G401 (cell line): Measurements from ENCODE around the gene LRIG1. TPM values are rescaled to one million over a fixed set of nuclear protein-coding genes. Genes with fewer than 3 reads are reported as not detected.

Source experiments
- DNase-seq: peaks from one replicate; pipeline ENCODE4 v3.0.0-alpha.2; 2015; ENCODE audit warnings: low spot score
- in situ Hi-C: cut with HindIII; loops from 2 replicates; pipeline ENCODE4 v1.10.0; 2016; ENCODE audit warnings: low sequenced_read_pairs, mixed read lengths
- total RNA-seq: library from RNA; depleted of rRNA; stranded (reverse); fragments of >200 nt; shearing (Covaris generic); gene quantifications from 2 replicates; pipeline ENCODE4 v1.2.3, GENCODE V29; 2014

Gene LRIG1
- total RNA-seq, 1 experiment from 2014 or later: 1.7 TPM

DNA sequence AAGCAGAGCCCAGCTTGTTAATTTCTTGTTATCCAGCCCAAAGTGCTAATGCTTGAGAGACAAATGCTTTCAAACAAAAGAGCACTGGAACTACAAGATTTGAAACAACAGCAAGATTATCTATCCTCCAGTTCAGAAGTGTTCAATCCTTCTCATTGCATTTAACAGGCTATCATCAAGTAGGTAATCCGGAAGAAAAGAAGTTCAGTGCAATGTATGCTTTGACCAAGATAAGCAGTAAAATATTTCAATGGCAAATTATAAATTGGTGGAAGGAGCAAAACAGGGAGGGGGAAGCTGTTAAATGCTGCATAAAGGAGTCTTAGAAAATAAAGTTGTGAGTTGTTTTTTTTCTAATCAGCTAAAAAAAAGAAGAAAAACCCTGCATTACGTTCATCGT lies 8.8 kb downstream of the LRIG1 start:
- in situ Hi-C loops: no loop called here
- no peak for DNase-seq

DNA sequence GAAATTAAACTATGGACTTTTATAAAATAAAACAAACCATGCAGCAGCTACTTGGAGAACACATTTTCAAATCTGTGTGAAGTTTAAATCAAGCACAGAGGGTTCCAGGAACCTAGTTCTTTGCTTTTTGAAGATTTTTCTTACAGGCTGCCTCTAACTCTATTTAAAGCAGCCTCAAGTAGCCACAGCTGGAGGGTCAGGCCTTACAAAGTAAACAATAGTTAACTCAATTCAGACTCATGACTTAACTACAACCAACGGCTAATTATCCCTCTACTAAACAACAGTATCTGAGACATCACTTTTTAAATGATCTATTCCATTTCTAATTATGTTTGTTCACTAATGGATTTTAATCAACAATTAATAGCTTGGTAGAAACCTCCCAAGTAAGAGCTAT lies 9.8 kb downstream of the LRIG1 start:
- in situ Hi-C loops: no loop called here
- DNase-seq: no peak

DNA sequence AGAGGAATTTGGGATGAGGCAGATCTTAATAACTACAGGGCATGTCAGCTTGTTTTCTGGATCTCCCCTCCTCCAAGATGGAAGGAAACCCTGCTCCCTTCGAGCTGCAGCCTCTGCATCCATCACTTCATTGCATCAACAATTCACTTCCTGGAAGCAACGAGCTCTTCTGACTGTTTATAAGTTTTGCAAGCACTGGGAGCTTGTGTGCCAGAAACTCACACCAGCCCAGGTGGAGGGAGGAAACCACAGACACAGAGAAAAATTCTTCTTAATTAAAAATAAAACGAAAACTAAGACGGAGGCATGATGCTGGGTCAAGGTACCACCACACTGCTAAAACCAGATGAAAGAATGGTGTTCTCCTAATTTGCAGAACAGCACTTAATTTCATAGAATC lies 10.6 kb downstream of the LRIG1 start:
- no peak for DNase-seq
- in situ Hi-C loops: no loop called here

- in situ Hi-C loops: no loop called here
- DNase-seq: no peak
Observed at GRCh38 chr3:66489581-66489980, 11.2 kb downstream of the LRIG1 start.

GRCh38 chr3:66489115-66489514 lies 11.7 kb downstream of the LRIG1 start:
- no peak for DNase-seq
- in situ Hi-C loops: no loop called here

DNA sequence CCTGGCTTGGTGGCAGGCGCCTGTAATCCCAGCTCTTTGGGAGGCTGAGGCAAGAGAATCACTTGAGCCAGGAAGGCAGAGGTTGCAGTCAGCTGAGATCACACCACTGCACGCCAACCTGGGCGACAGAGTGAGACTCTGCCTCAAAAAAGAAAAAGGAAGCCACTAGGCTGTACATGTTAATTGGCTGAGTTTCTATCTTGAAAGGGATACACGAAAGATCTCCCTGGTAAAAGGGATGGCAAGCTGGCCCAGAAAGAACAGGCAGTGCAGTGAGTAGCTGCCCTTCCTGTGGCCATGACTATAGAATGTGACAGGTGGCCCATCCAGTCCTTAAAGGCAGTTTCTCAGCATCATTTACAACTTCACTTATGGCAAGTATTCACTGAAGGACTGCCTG lies 12.3 kb downstream of the LRIG1 start:
- in situ Hi-C loops: no loop called here
- no peak for DNase-seq

- no peak for DNase-seq
- in situ Hi-C loops: no loop called here
Observed at GRCh38 chr3:66487465-66487864, 13.4 kb downstream of the LRIG1 start.

GRCh38 chr3:66486646-66487045 lies 14.2 kb downstream of the LRIG1 start:
- in situ Hi-C loops: no loop called here
- DNase-seq: no peak

- DNase-seq: no peak
- in situ Hi-C loops: no loop called here
Observed at GRCh38 chr3:66486202-66486601, 14.6 kb downstream of the LRIG1 start.

DNA sequence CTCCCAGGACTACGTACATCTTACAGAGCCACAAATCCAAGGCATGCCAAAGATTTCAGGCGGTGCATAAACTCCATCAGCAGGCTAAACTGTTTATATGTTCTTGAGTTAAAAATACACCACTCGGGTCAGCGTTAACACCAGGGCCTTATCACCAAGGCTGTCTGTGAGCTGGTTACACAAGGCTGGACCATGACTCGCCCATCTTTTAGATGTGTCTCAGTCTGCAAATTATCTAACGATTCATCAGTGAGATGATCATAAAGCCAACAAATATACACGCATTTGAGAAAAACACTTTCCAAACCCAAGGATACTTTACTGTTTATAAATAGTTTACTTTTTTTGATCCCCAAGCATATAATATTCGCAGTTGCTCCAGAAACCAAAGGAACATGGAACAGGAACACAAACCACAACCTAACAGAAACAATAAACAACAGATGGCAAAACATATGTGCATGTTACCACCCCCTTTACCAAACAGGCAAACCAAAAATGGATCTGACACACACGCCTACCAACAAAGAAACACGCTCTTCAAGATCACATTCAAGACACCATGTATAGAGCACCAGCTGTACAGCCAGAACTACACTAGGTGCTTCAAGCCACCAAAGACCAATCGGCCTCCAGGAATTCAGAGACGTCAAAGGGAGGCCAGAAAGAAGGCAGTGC lies 15.4 kb downstream of the LRIG1 start:
- in situ Hi-C loops: no loop called here
- peak; percentile 88 for DNase-seq

DNA sequence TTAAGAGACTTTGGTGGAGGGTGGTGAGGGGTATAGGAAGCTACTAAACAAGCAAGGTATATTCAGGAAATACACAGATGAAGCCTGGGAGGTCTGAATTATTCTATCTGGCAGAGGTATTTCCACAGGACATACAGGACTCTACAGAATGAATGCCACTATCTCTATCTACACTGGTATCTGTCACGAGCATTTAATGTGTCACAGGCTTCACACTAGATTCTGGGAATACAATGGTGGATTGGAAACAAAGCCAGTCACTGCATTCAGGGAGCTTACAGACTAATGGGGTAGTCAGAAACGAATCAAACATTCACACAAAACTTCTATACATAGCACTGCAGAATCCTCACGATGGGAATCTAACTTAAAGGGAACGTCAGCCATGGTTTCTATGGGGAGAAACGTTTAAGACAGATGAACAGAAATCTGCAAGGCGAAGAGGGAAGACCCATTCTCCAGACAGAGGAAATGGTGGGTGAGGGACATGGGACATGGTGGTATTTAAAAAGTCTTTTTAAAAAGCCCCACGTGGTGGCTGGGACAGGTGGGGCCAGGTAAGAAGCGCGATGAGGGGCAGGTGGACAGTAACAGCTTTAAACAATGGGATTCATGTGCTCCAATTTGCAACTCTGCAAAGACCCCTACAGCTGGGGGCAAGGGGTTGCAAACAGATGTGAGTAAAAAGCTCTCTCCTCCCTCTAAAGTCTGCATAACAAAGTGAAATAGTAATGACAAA lies 16.5 kb downstream of the LRIG1 start:
- in situ Hi-C loops: no loop called here
- peak; percentile 39 for DNase-seq

DNA sequence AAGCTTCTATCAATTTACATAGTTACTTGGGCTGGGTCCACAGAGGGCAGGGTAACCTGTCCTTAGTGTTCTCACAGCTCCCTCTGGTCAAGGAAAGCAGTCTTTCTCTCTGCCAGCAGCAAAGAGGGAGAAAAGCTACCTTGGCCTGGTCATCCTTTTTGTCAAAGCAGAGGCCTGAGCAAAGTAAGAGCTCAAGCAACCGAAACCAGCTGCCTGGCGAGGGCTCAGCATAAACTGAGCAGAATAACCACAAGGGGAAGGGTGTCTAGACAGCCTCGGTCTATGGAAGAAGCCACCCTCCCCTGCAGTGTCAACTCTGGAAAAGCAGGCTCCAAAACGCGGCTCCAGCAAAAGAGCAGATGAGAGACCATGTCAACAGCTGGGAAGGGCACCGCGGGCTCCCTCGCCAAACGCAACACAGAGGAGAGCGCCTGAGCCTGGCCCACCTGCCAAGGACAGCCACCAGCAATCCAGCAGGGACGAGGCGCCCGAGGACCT lies 17.4 kb downstream of the LRIG1 start:
- in situ Hi-C loops: no loop called here
- DNase-seq: no peak

- DNase-seq: peak; percentile 96
Observed at GRCh38 chr3:66483006-66483405, 17.8 kb downstream of the LRIG1 start.

DNA sequence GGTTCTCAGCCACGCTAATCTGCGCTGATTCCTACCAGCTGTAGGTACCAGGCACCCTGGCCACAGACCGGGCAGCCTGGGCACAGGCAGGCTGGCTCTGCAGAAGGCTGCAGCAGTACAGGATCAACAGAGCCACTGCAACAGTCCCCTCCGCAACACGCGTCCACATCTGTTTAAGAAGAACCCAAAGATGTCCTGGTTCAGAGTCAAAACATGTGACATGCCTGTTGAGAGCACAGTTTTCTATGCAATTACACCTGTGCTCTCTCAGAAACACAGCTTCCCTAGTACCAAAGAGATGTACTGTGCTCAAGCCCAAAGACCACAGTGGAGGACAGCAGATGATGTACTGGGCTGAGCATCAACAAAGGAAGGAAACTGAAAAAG lies 18.8 kb downstream of the LRIG1 start:
- DNase-seq: peak; percentile 44
- in situ Hi-C loops: no loop called here

More at GRCh38 chr3:66483006-66483405, 17.8 kb downstream of the LRIG1 start:
- in situ Hi-C loops: no loop called here

- in situ Hi-C loops: no loop called here
- DNase-seq: no peak
Observed at GRCh38 chr3:66481071-66482017, 19.5 kb downstream of the LRIG1 start.

DNA sequence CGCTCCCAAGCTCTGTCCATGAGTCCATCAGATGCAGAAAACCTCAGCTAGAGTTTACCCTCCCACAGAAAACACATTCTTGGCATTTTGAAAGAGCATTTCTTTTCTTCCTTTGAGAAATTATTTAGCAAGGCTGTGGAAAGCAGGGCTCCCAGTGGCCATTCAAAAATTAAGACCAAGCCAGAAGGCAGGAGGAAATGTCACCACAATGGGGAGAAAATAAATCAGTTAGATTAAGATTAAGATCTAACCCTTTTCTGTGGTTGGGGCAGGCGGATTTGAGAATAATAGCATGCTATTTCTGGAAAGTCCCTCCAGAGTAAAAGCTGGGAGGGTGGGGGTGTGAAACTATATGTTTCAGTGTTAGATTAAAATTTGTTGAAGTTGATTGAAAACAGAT lies 20.2 kb downstream of the LRIG1 start:
- DNase-seq: no peak
- in situ Hi-C loops: no loop called here

GRCh38 chr3:66479532-66479947 lies 21.3 kb downstream of the LRIG1 start:
- in situ Hi-C loops: no loop called here
- DNase-seq: no peak

DNA sequence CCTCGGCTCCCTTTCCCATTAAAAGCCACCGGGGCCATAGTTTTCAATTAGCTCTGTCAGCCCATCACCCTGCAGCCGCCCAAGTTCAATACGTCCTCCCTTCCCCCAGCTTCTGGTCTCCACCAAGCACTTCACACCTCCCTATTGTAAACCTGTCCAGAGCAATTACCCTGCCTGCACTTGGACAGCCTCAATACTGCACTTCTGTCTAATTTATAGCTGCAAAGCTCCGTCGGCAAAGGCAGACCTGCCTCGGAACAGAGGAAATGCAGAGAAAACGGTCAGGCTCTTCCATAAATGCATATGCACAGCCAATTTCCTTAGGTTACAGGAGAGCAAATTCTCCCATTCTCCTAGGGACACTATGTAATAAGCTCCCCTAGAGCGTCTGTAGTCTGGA lies 21.9 kb downstream of the LRIG1 start:
- DNase-seq: no peak

DNA sequence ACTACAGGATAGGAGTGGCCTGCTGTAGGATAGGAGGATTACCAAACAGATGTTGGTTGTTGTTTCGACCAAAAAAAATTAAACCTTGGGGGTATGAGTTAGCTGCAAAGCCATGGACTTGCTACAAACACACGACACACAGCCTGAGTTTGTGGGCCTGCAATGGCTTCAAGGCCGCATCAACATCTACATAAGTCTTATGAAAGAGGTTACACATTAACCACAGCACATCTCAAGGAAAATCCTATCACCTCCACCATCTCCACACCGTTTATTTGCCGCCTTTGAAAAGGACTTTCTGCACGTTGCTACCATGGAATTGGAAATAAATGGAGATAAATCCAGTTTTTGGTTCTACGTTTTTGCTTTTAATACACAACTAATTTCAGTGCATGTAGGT lies 23.0 kb downstream of the LRIG1 start:
- no peak for DNase-seq
- in situ Hi-C loops: no loop called here

More for the DNA sequence above, 21.9 kb downstream of the LRIG1 start:
- in situ Hi-C loops: no loop called here
